ENCODE data around the gene ZNF665.
"Not testable (repeated sequence)": the region's sequence is repeated elsewhere in the genome, so short reads cannot be mapped to it uniquely, and the experiment has no call there.

Gene ZNF665

GRCh38 chr19:53131085-53131590 lies 62.0 kb downstream of the ZNF665 start:
- no peak for DNase-seq (ENCODE audit: low read depth)
- no peak for TF ChIP-seq CTCF (IDR thresholded peaks at IDR 0.05; ENCODE audit: low read length, missing control alignments)
- H3K4me3 ChIP-seq (replicated peaks; ENCODE audit: low read depth, low read length): no peak overlapping the region

- DNase-seq (ENCODE audit: low read depth): no peak
- H3K4me3 ChIP-seq (replicated peaks; ENCODE audit: low read depth, low read length): no peak overlapping the region
- no peak for TF ChIP-seq CTCF (IDR thresholded peaks at IDR 0.05; ENCODE audit: low read length, missing control alignments)
Measured at GRCh38 chr19:53130506-53130905, 62.7 kb downstream of the ZNF665 start.

GRCh38 chr19:53126733-53127526 lies 66.2 kb downstream of the ZNF665 start:
- H3K4me3 ChIP-seq (replicated peaks; ENCODE audit: low read depth, low read length); DNase-seq (ENCODE audit: low read depth): not testable (repeated sequence)

GRCh38 chr19:53123400-53123799 lies 69.8 kb downstream of the ZNF665 start:
- TF ChIP-seq CTCF (IDR thresholded peaks at IDR 0.05; ENCODE audit: low read length, missing control alignments): no peak
- H3K4me3 ChIP-seq (replicated peaks; ENCODE audit: low read depth, low read length): no peak overlapping the region
- no peak for DNase-seq (ENCODE audit: low read depth)

Data from fibroblast of pulmonary artery (primary cell).